K562 (cell line): ENCODE data around the gene ZBTB8A. TPM values are rescaled to one million over a fixed set of nuclear protein-coding genes. Genes with fewer than 3 reads are reported as not detected.

ENCODE experiments used
- ATAC-seq: fragments of 200-7000 bp; cut with Tn5 transposase; 3 replicates; pipeline ENCODE4 v1.9.1; 2020; ENCODE audit warnings: moderate library complexity
- BruUV-seq: library from RNA; stranded (reverse); fragments of 400-500 nt; replicated peaks from 2 replicates; lab custom pipeline; 2021; lab: Mats Ljungman, UMichigan
- CTCF ChIA-PET: fragments of 300-600 bp; formaldehyde crosslinking; extraction: SDS; loops from one replicate; lab custom pipeline; 2021; ENCODE audit warnings: low intra/inter-chr PET ratio; lab: Yijun Ruan, JAX
- POLR2A ChIA-PET: fragments of 300-600, 350-650 bp; sonication (Branson Sonifier 250); formaldehyde crosslinking; extraction: SDS; loops from one replicate; lab custom pipeline; 2021; ENCODE audit warnings: antibody characterized with exemption, inconsistent platforms; lab: Yijun Ruan, JAX
- DNase-seq, 4 experiments: peaks; one replicate each; pipeline versions ENCODE4 v3.0.0 to v3.0.0-alpha.2; 2011 to 2018; ENCODE audit warnings: low spot score in 3 of 4, mixed read lengths in 3 of 4; ENCODE audit errors: extremely low read depth in 1 of 4
- FAIRE-seq: peaks from 2 replicates; lab custom pipeline; 2011; peaks lifted over from hg19 to GRCh38; lab: Jason Lieb, UNC
- H2AFZ ChIP-seq: 2 replicates; pipeline ENCODE4 v1.6.0; 2011; ENCODE audit warnings: low read depth, low read length, control low read depth, inconsistent platforms
- H3K27ac ChIP-seq: fragments of 200-600 bp; 3 replicates; pipeline ENCODE4 v1.8.0; 2011; ENCODE audit warnings: low read depth, mild to moderate bottlenecking, control low read depth, inconsistent platforms, low read length, moderate library complexity, mixed read lengths; ENCODE audit errors: extremely low read depth
- H3K27me3 ChIP-seq, 2 experiments: fragments of 300-600 bp in 1 of 2; 2 replicates in 1 of 2; 3 replicates in 1 of 2; pipeline versions ENCODE4 v1.6.0 to v1.8.0; 2011; ENCODE audit warnings: inconsistent platforms in 2 of 2, low read length in 2 of 2, mild to moderate bottlenecking in 1 of 2, mixed read lengths in 1 of 2, moderate library complexity in 1 of 2; ENCODE audit not compliant: control insufficient read depth in 2 of 2, insufficient read depth in 2 of 2
- H3K36me3 ChIP-seq: fragments of 300-600 bp; 3 replicates; pipeline ENCODE4 v1.8.0; 2011; ENCODE audit warnings: mild to moderate bottlenecking, low read length, inconsistent platforms; ENCODE audit not compliant: control insufficient read depth, insufficient read depth
- H3K4me1 ChIP-seq, 2 experiments: fragments of 200-600 bp in 1 of 2; replicated peaks in 1 of 2; 2 replicates in 1 of 2; 3 replicates in 1 of 2; pipeline versions ENCODE4 v1.5.1 to v1.8.0; 2011; ENCODE audit warnings: inconsistent platforms in 2 of 2, low read length in 2 of 2, mild to moderate bottlenecking in 1 of 2, mixed read lengths in 1 of 2, moderate library complexity in 1 of 2; ENCODE audit not compliant: control insufficient read depth in 2 of 2, insufficient read depth in 2 of 2
- H3K4me2 ChIP-seq: 2 replicates; pipeline ENCODE4 v1.6.1; 2011; ENCODE audit warnings: low read length, control low read depth, inconsistent platforms, mixed read lengths; ENCODE audit not compliant: insufficient read depth
- H3K4me3 ChIP-seq: fragments of 200-600 bp; sonication (generic), shearing (Covaris generic); 2 replicates; pipeline ENCODE4 v1.5.1; 2016; ENCODE audit warnings: control low read depth, inconsistent platforms
- H3K79me2 ChIP-seq: fragments of 200-600 bp; 3 replicates; pipeline ENCODE4 v1.8.0; 2011; ENCODE audit warnings: low read length, inconsistent platforms; ENCODE audit not compliant: control insufficient read depth, insufficient read depth
- H3K9ac ChIP-seq, 2 experiments: 2 replicates each; pipeline versions ENCODE4 v1.6.0 to v1.6.1; 2011; ENCODE audit warnings: low read depth in 2 of 2, low read length in 2 of 2, control low read depth in 1 of 2, inconsistent platforms in 1 of 2, mild to moderate bottlenecking in 1 of 2, mixed read lengths in 1 of 2; ENCODE audit not compliant: insufficient read depth in 1 of 2
- H3K9me1 ChIP-seq: one replicate; pipeline ENCODE4 v1.6.0; 2011; ENCODE audit warnings: inconsistent platforms, mild to moderate bottlenecking, low read length, moderate library complexity; ENCODE audit not compliant: control insufficient read depth, insufficient read depth
- H3K9me3 ChIP-seq: replicated peaks from 2 replicates; pipeline ENCODE4 v1.5.1; 2011; ENCODE audit warnings: low read depth, low read length, inconsistent platforms; ENCODE audit not compliant: control insufficient read depth, insufficient read depth
- H4K20me1 ChIP-seq: replicated peaks from 2 replicates; pipeline ENCODE4 v1.6.1; 2011; ENCODE audit warnings: low read length, inconsistent platforms, mixed read lengths; ENCODE audit not compliant: control insufficient read depth, insufficient read depth
- ETS2 ChIP-seq: IDR thresholded peaks from 2 replicates; pipeline ENCODE4 v1.6.1; 2016; ENCODE audit warnings: borderline replicate concordance, missing genetic modification characterization, mild to moderate bottlenecking, moderate library complexity, missing compliant biosample characterization; ENCODE audit not compliant: poor library complexity, severe bottlenecking
- EZH2 ChIP-seq: IDR thresholded peaks from 2 replicates; pipeline ENCODE4 v1.6.1; 2012; ENCODE audit warnings: low read depth, mild to moderate bottlenecking, inconsistent platforms, low read length, borderline replicate concordance
- FOS ChIP-seq: IDR thresholded peaks from 3 replicates; pipeline ENCODE4 v1.6.1; 2011; ENCODE audit not compliant: insufficient read length; ENCODE audit errors: extremely low read depth
- FOXK1 ChIP-seq: sonication (generic); formaldehyde crosslinking; IDR thresholded peaks from 2 replicates; pipeline ENCODE4 v1.8.0; 2022; ENCODE audit warnings: missing genetic modification reagents, mild to moderate bottlenecking, borderline replicate concordance
- NR1H2 ChIP-seq: sonication (generic); formaldehyde crosslinking; IDR thresholded peaks from 2 replicates; pipeline ENCODE4 v1.4.0; 2020; ENCODE audit warnings: mild to moderate bottlenecking, missing genetic modification reagents
- SMARCA4 ChIP-seq: fragments of 450-650 bp; IDR thresholded peaks from 2 replicates; pipeline ENCODE4 v1.6.1; 2016
- SP2 ChIP-seq: IDR thresholded peaks from 2 replicates; pipeline ENCODE4 v1.6.1; 2011; ENCODE audit warnings: mild to moderate bottlenecking, low read depth, low read length, moderate library complexity; ENCODE audit not compliant: poor library complexity, severe bottlenecking; ENCODE audit errors: extremely low read depth
- ZC3H11A ChIP-seq: IDR thresholded peaks from 2 replicates; pipeline ENCODE4 v1.6.1; 2012; ENCODE audit warnings: low read depth, low read length, improper control_type of control experiment
- ZNF197 ChIP-seq: fragments of 200-800 bp; sonication (Bioruptor generic); IDR thresholded peaks from 2 replicates; pipeline ENCODE4 v1.6.1; 2016; ENCODE audit warnings: low read depth, missing genetic modification characterization, missing compliant biosample characterization
- ZNF431 ChIP-seq: sonication (generic); formaldehyde crosslinking; IDR thresholded peaks from 2 replicates; pipeline ENCODE4 v1.8.0; 2022; ENCODE audit warnings: mild to moderate bottlenecking, missing genetic modification reagents
- WGBS: fragments of 100-300 bp; shearing (Covaris generic); methylation state at CpG from one replicate; pipeline ENCODE4 v1.1.6; 2016; ENCODE audit warnings: low coverage, mixed read lengths; ENCODE audit not compliant: insufficient coverage; ENCODE audit errors: missing lambda C conversion rate; 5-methylcytosine and 5-hydroxymethylcytosine counted together
- in situ Hi-C: fragments of 300-500 bp; cut with MboI; formaldehyde crosslinking; loops from 4 replicates; pipeline ENCODE4 v1.15.0; 2018; ENCODE audit warnings: inconsistent platforms, mixed read lengths
- intact Hi-C: fragments of 100-400 bp; cut with micrococcal nuclease; formaldehyde crosslinking; loops from 2 replicates; pipeline ENCODE4 v1.14.2; 2022
- polyA plus RNA-seq, 8 experiments: library from polyadenylated mRNA; depleted of rRNA in 4 of 8; stranded (reverse) in 5 of 8; unstranded in 3 of 8; fragments of >200 nt; fragmentation: Nextera tagmentation in 2 of 8; fragmentation: Illumina TruSeq in 1 of 8; extraction: Ambion mirVana in 2 of 8; extraction: Trizol in 1 of 8; gene quantifications; 2 replicates each; pipeline versions ENCODE4 v1.2.1 to v1.2.3, GENCODE V29; 2011 to 2014; ENCODE audit warnings: inconsistent platforms in 1 of 8, missing spikeins in 1 of 8
- total RNA-seq, 7 experiments: library from RNA; depleted of rRNA in 6 of 7; stranded (reverse); fragments of >200 nt in 6 of 7; fragmentation: Illumina TruSeq in 2 of 7; extraction: Trizol in 2 of 7; gene quantifications; 2 replicates each; pipeline versions ENCODE4 v1.2.1 to v1.2.3, GENCODE V29; 2011 to 2021; ENCODE audit warnings: low replicate concordance in 1 of 7

The ZBTB8A gene
- total and polyA plus RNA-seq, 9 of the 15 experiments (the other 6 are each of a cell fraction or from before 2014, with no cell fraction given) = 0.01 to 0.64 (median 0.09) TPM

GRCh38 chr1:32609180-32609579 lies 70.0 kb downstream of the ZBTB8A start:
- no peaks in the 10 kb centered on the region for H3K9me1 ChIP-seq
- no peaks in the 10 kb centered on the region for H3K36me3 ChIP-seq
- ChIA-PET POLR2A (interaction anchor here (0.7 to 0.8 kb wide), 3 partner anchors 11 to 780 kb away, joined by 3 to 4 read pairs (median 3); no protein-coding TSS in a partner anchor), CTCF (no interaction called here)
- no peak for DNase-seq
- no TSS peak for BruUV-seq
- peaks cover 17 to 19% of the 10 kb centered on the region in 2 experiments; a peak in 4 of 5 replicates for H3K27me3 ChIP-seq
- H3K79me2 ChIP-seq = no peaks in the 10 kb centered on the region
- 26% methylated on average over 4 of the region's 4 CpGs for WGBS
- intact Hi-C loops (no loop called here), in situ Hi-C loops (no loop called here)
- no peak for TF ChIP-seq SP2
- TF ChIP-seq EZH2 = no peak
- peak; percentile 54; the same call in 1 of the 2 replicates for TF ChIP-seq ZC3H11A
- TF ChIP-seq FOS = no peak
- no peak for TF ChIP-seq FOXK1 (CRISPR knock-in tag)
- no peak for TF ChIP-seq ETS2 (tag)
- H4K20me1 ChIP-seq = no peaks in the 10 kb centered on the region
- FAIRE-seq = no peak
- H2AFZ ChIP-seq = no peak overlapping the region
- no peaks in the 10 kb centered on the region for H3K9me3 ChIP-seq
- no peak overlapping the region for H3K27ac ChIP-seq
- H3K4me3 ChIP-seq = no peak overlapping the region
- no peak overlapping the region for H3K4me2 ChIP-seq
- ATAC-seq = no peak
- H3K4me1 ChIP-seq = peaks cover 4 to 19% of the 10 kb centered on the region in 2 experiments; a peak in 3 of 5 replicates
- no peak overlapping the region for H3K9ac ChIP-seq

- in situ Hi-C loops (no loop called here), intact Hi-C loops (no loop called here)
- Histone ChIP-seq H3K4me3 (no peak overlapping the region), H3K9me3 (no peaks in the 10 kb centered on the region), H3K79me2 (no peaks in the 10 kb centered on the region), H3K27ac (no peak overlapping the region), H2AFZ (peak overlapping the region; percentile 60), H3K36me3 (no peaks in the 10 kb centered on the region), H3K9me1 (no peaks in the 10 kb centered on the region), H3K27me3 (peaks cover 4 to 7% of the 10 kb centered on the region in 2 experiments; a peak in 3 of 5 replicates), H3K4me1 (peaks cover 4 to 15% of the 10 kb centered on the region in 2 experiments; a peak in 3 of 5 replicates), H4K20me1 (no peaks in the 10 kb centered on the region), H3K4me2 (no peak overlapping the region), H3K9ac (peak overlapping the region in 1 of 2 experiments; percentile 79; a peak in 1 of 4 replicates)
- ChIA-PET POLR2A (no interaction called here), CTCF (no interaction called here)
- FAIRE-seq (no peak), ATAC-seq (no peak), DNase-seq (no peak)
- WGBS = 70% methylated on average over 11 of the region's 12 CpGs
- no TSS peak for BruUV-seq
- no peak for TF ChIP-seq ZNF197
- no peak for TF ChIP-seq NR1H2 (CRISPR knock-in tag)
- TF ChIP-seq SMARCA4 = no peak
- TF ChIP-seq ZNF431 (CRISPR knock-in tag) = no peak
Measured at GRCh38 chr1:32611859-32612188, 72.6 kb downstream of the ZBTB8A start.
